ENCODE measurements around the gene ZFYVE26. TPM values are rescaled to one million over a fixed set of nuclear protein-coding genes. Genes with fewer than 3 reads are reported as not detected.
"Not testable (repeated sequence)": the region's sequence is repeated elsewhere in the genome, so short reads cannot be mapped to it uniquely, and the experiment has no call there.

Gene ZFYVE26
- total RNA-seq, 6 experiments from 2014 or later: 8.3 to 14.8 (median 11.3) TPM

DNA sequence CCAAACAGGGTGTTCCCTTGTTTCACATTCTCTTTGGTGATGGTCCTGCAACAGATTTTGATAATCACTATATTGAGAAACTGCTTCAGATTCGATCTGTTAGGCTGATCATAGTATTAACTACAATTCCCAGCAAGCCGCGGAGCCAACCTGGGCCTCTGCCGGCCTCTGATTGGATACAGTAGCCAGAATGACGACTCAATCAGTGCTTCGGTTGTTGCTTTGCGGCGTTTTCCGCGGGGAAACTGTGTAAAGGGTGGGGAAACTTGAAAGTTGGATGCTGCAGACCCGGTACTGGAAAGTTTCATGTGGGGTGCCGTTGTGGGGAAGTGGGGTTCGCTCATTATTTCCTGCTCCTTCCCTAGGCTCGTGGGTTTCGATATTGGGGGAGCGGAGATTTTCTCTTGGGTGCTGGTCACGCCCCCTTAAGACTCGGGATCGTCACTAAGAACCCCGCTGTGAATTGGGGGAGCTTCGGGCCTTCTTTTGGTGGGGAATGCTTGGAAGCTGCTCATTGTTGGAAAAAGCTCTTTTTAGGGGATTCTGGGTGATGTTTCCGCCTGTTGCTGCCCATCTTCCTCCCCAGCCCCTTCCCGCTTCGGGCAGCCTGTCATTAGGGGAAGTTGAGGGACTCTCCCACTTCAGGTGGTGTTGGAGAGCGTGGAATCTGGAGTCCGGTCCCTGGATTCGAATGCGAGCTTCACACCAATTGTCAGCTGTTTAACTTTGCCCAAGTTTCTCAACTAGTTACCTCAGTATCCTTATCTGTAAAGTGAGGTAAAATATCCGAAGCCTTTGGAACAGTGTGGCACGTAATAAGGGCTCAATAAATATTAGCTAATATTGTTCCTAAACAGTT lies 3.4 kb upstream of the ZFYVE26 start, which contains the start of gene RAD51B:
Gene RAD51B (plus strand): TSS at position 217 of the 859 bp plus-strand sequence.
- H3K4me3 ChIP-seq: peak within 1 kb of the TSS; percentile 60 to 75 (median 65)
- no peak for TF ChIP-seq POLR2A (IDR thresholded peaks at IDR 0.05)
- TF ChIP-seq, protein P1, sequence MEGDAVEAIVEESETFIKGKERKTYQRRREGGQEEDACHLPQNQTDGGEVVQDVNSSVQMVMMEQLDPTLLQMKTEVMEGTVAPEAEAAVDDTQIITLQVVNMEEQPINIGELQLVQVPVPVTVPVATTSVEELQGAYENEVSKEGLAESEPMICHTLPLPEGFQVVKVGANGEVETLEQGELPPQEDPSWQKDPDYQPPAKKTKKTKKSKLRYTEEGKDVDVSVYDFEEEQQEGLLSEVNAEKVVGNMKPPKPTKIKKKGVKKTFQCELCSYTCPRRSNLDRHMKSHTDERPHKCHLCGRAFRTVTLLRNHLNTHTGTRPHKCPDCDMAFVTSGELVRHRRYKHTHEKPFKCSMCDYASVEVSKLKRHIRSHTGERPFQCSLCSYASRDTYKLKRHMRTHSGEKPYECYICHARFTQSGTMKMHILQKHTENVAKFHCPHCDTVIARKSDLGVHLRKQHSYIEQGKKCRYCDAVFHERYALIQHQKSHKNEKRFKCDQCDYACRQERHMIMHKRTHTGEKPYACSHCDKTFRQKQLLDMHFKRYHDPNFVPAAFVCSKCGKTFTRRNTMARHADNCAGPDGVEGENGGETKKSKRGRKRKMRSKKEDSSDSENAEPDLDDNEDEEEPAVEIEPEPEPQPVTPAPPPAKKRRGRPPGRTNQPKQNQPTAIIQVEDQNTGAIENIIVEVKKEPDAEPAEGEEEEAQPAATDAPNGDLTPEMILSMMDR (IDR thresholded peaks at IDR 0.05): no peak
- no peaks in the 10 kb centered on the region for H3K27me3 ChIP-seq
- H3K27ac ChIP-seq: peak within 1 kb of the TSS; percentile 12 to 81 (median 61)
- peak; percentile 83 to 88 (median 86) for DNase-seq
- no peaks in the 10 kb centered on the region for H3K9me3 ChIP-seq
- H3K4me1 ChIP-seq: peaks cover 0 to 17% (median 5%) of the 10 kb centered on the region in 4 donors
- ATAC-seq: peak; percentile 74 to 84 (median 80)
- H3K36me3 ChIP-seq: no peaks in the 10 kb centered on the region
- intact Hi-C loops (cut with DNase I): no loop called here
- WGBS (ENCODE audit: insufficient coverage, low coverage, low lambda C conversion rate, missing lambda C conversion rate): under 1% methylated on average over 28 of the region's 30 CpGs

DNA sequence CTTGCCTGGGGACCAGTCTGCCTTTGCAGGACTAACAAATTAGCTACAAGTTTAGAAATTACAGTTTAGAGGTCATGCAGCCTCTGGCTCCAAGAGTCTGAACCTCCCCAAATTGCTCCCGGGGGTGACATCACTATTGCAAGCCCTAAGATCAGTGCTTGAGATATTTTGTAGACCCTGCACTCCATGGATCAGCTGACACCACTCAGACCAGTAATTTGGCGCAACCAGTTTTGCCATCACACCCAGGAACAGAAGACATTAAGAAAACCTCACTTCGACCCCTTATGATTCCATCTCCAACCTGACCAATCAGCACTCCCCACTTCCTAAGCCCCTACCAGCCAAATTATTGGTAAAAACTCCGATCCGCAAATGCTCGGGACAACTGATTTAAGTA lies 2.1 kb upstream of the ZFYVE26 start:
- H3K27me3 ChIP-seq; DNase-seq; H3K36me3 ChIP-seq; H3K27ac ChIP-seq; H3K4me3 ChIP-seq; intact Hi-C loops (cut with DNase I); ATAC-seq; H3K9me3 ChIP-seq: not testable (repeated sequence)
- WGBS (ENCODE audit: insufficient coverage, low coverage, low lambda C conversion rate, missing lambda C conversion rate): 95% methylated on average over 5 of the region's 6 CpGs
- peaks cover 0 to 17% (median 5%) of the 10 kb centered on the region in 4 donors for H3K4me1 ChIP-seq

DNA sequence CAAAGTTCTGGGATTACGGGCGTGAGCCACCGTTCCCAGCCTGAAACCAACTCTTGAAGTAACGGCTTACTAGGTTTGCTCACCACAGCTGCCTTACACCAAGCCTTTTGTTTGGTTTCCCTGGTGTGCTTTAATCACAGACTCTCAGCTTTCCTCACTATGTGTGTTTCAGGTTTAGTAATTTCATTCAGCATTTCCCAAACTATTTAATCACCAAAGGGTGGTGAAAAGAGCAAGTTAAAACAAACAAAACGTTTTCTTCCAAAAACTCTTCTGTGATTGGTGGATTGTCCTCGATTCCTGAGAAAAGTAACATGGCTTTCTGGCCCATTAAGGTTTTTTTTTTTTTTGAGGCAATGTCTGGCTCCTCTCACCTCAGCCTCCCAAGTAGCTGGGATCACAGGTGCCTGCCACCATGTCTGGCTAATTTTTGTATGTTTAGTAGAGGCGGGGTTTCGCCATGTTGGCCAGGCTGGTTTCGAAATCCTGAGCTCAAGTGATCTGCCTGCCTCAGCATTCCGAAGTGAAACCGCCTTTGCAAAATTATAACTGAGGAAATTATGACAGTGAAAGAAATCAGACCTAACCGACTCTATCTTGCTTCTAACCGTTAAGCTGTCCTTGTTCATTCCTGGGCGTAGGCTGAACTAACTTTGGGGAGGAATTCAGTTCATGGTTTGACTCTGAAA lies 1.5 kb upstream of the ZFYVE26 start:
- H3K27ac ChIP-seq: no peak overlapping the region
- peaks cover 0 to 8% (median 2%) of the 10 kb centered on the region in 4 donors for H3K36me3 ChIP-seq
- peaks cover 0 to 17% (median 5%) of the 10 kb centered on the region in 4 donors for H3K4me1 ChIP-seq
- H3K27me3 ChIP-seq: no peaks in the 10 kb centered on the region
- intact Hi-C loops (cut with DNase I): no loop called here
- no peak for ATAC-seq
- no peak overlapping the region for H3K4me3 ChIP-seq
- no peaks in the 10 kb centered on the region for H3K9me3 ChIP-seq
- WGBS (ENCODE audit: insufficient coverage, low coverage, low lambda C conversion rate, missing lambda C conversion rate): 74% methylated on average over 12 of the region's 14 CpGs
- DNase-seq: no peak
- TF ChIP-seq, protein P1 (IDR thresholded peaks at IDR 0.05): no peak
- TF ChIP-seq POLR2A (IDR thresholded peaks at IDR 0.05): no peak

DNA sequence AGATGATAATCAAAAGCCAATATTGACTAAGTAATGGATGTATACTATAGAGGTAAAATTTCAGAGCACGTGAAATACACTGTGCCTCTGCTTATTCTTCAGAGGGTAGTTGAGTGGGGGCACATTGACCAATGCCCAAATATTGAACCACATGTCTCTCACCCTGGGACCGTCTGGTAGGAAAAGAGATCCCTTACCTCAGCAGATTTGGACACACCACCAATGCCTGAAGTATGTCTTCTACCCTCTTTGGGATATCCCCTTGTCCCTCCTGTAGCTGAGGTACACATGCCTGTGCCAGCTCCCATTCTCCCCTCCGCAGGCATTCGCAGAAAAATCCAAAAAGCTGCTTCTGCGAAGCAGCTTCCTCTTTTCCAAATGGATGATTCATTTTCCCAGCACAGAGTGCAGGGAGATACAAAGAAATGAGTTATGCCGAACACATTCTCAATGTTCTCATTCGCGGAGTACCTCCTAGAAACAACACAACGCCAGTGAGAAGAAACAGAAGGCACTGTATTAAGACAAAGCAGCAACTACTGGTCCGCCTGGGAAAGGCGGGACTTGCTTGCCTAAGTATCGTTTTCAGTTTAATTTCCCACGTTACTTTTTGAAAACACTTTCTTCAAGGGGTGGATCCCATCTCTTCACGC lies 691 bp downstream of the ZFYVE26 start:
- no peak for ATAC-seq
- H3K4me1 ChIP-seq: peaks cover 0 to 15% (median 5%) of the 10 kb centered on the region in 4 donors
- peaks cover 0 to 26% (median 3%) of the 10 kb centered on the region in 4 donors for H3K36me3 ChIP-seq

More for the DNA sequence above, 691 bp downstream of the ZFYVE26 start:
- DNase-seq: no peak
- H3K27me3 ChIP-seq: no peaks in the 10 kb centered on the region
- peak overlapping the region; percentile 65 to 74 (median 65) for H3K27ac ChIP-seq
- TF ChIP-seq, protein P1 (IDR thresholded peaks at IDR 0.05): no peak
- TF ChIP-seq POLR2A (IDR thresholded peaks at IDR 0.05): no peak
- H3K9me3 ChIP-seq: no peaks in the 10 kb centered on the region
- peak overlapping the region; percentile 63 to 84 (median 72) for H3K4me3 ChIP-seq
- intact Hi-C loops (cut with DNase I): no loop called here
- 4% methylated on average over 14 of the region's 14 CpGs for WGBS (ENCODE audit: insufficient coverage, low coverage, low lambda C conversion rate, missing lambda C conversion rate)

All from right lobe of liver (tissue), 6 donors.